K562 (cell line): ENCODE results near the gene DHTKD1. TPM values are rescaled to one million over a fixed set of nuclear protein-coding genes. Genes with fewer than 3 reads are reported as not detected.

ENCODE experiments used
- DLX4 ChIP-seq: fragments of 250-450 bp; sonication (Bioruptor Pico); IDR thresholded peaks from 2 replicates; pipeline ENCODE4 v1.6.1; 2021; ENCODE audit warnings: mild to moderate bottlenecking
- E2F5 ChIP-seq: sonication (generic); formaldehyde crosslinking; IDR thresholded peaks from 2 replicates; pipeline ENCODE4 v1.8.0; 2022; ENCODE audit warnings: mild to moderate bottlenecking, missing genetic modification reagents
- ELK1 ChIP-seq: sonication (generic); formaldehyde crosslinking; IDR thresholded peaks from 2 replicates; pipeline ENCODE4 v1.8.1; 2022; ENCODE audit warnings: missing genetic modification reagents
- ETS2 ChIP-seq: IDR thresholded peaks from 2 replicates; pipeline ENCODE4 v1.6.1; 2016; ENCODE audit warnings: borderline replicate concordance, missing genetic modification characterization, mild to moderate bottlenecking, moderate library complexity, missing compliant biosample characterization; ENCODE audit not compliant: poor library complexity, severe bottlenecking
- EWSR1 ChIP-seq: fragments of 450-650 bp; IDR thresholded peaks from 2 replicates; pipeline ENCODE4 v1.6.1; 2018; ENCODE audit warnings: borderline replicate concordance, mild to moderate bottlenecking, low read depth, moderate library complexity; ENCODE audit not compliant: partially characterized antibody
- FOXK2 ChIP-seq, 2 experiments: fragments of 450-650 bp; IDR thresholded peaks in 1 of 2; conservative IDR thresholded peaks in 1 of 2; 2 replicates each; pipeline ENCODE4 v1.6.1; 2016; ENCODE audit warnings: low read depth in 2 of 2, mild to moderate bottlenecking in 1 of 2
- GABPB1 ChIP-seq: sonication (generic); formaldehyde crosslinking; IDR thresholded peaks from 2 replicates; pipeline ENCODE4 v1.8.0; 2022; ENCODE audit warnings: mild to moderate bottlenecking, missing genetic modification reagents
- HDAC2 ChIP-seq: fragments of 450-650 bp; IDR thresholded peaks from 2 replicates; pipeline ENCODE4 v1.6.1; 2016; ENCODE audit warnings: mild to moderate bottlenecking
- HMGN3 ChIP-seq: IDR thresholded peaks from 2 replicates; pipeline ENCODE4 v1.6.1; 2011; ENCODE audit warnings: borderline replicate concordance, low read depth, mild to moderate bottlenecking, mixed read lengths, low read length; ENCODE audit not compliant: insufficient read length; ENCODE audit errors: extremely low read depth
- MTA3 ChIP-seq: fragments of 450-650 bp; formaldehyde crosslinking; IDR thresholded peaks from 2 replicates; pipeline ENCODE4 v1.6.1; 2017; ENCODE audit warnings: mild to moderate bottlenecking, borderline replicate concordance
- MXI1 ChIP-seq: IDR thresholded peaks from 2 replicates; pipeline ENCODE4 v1.6.1; 2011; ENCODE audit warnings: low read depth, mild to moderate bottlenecking, improper control_type of control experiment, low read length
- NFYB ChIP-seq: IDR thresholded peaks from 2 replicates; pipeline ENCODE4 v1.6.1; 2011; ENCODE audit warnings: mild to moderate bottlenecking, moderate library complexity; ENCODE audit not compliant: insufficient read length; ENCODE audit errors: extremely low read depth
- NR2F6 ChIP-seq: fragments of 450-650 bp; formaldehyde crosslinking; IDR thresholded peaks from 2 replicates; pipeline ENCODE4 v1.4.0; 2020; ENCODE audit warnings: mild to moderate bottlenecking
- PHF21A ChIP-seq: fragments of 450-650 bp; IDR thresholded peaks from 2 replicates; pipeline ENCODE4 v1.6.1; 2017; ENCODE audit warnings: low read depth, borderline replicate concordance
- RBM39 ChIP-seq: fragments of 200-400 bp; formaldehyde crosslinking; optimal IDR thresholded peaks from 2 replicates; pipeline ENCODE3; 2018; ENCODE audit warnings: low read depth, low read length
- RUNX1 ChIP-seq: sonication (generic); IDR thresholded peaks from 2 replicates; pipeline ENCODE4 v1.6.1; 2016; ENCODE audit warnings: antibody characterized with exemption, low read depth
- SNAPC5 ChIP-seq: fragments of 250-450 bp; sonication (Bioruptor Pico); IDR thresholded peaks from 2 replicates; pipeline ENCODE4 v1.8.0; 2021; ENCODE audit warnings: moderate library complexity, mild to moderate bottlenecking, inconsistent platforms
- SNIP1 ChIP-seq: fragments of 450-650 bp; IDR thresholded peaks from 2 replicates; pipeline ENCODE4 v1.7.1; 2017; ENCODE audit warnings: low read depth, mild to moderate bottlenecking
- SREBF1 ChIP-seq: fragments of 150-350 bp; IDR thresholded peaks from 2 replicates; pipeline ENCODE4 v1.6.1; 2014; ENCODE audit warnings: antibody characterized with exemption, low read depth, low read length, borderline replicate concordance
- TOE1 ChIP-seq, 2 experiments: fragments of 450-650 bp in 1 of 2; sonication (generic) in 1 of 2; formaldehyde crosslinking in 1 of 2; IDR thresholded peaks; 2 replicates each; pipeline versions ENCODE4 v1.7.1 to v1.8.0; 2016 to 2022; ENCODE audit warnings: borderline replicate concordance in 2 of 2, mild to moderate bottlenecking in 2 of 2, antibody characterized with exemption in 1 of 2, inconsistent platforms in 1 of 2, low read depth in 1 of 2, missing genetic modification reagents in 1 of 2, moderate library complexity in 1 of 2
- ZBTB26 ChIP-seq: fragments of 450-650 bp; formaldehyde crosslinking; IDR thresholded peaks from 2 replicates; pipeline ENCODE4 v1.4.0; 2022; ENCODE audit warnings: missing genetic modification characterization
- ZNF134 ChIP-seq: fragments of 250-450 bp; sonication (Bioruptor Pico); conservative IDR thresholded peaks from 2 replicates; pipeline ENCODE4 v1.4.0; 2020
- ZNF184 ChIP-seq: sonication (generic); formaldehyde crosslinking; IDR thresholded peaks from 2 replicates; pipeline ENCODE4 v1.5.0; 2020; ENCODE audit warnings: missing genetic modification reagents
- polyA plus RNA-seq, 8 experiments: library from polyadenylated mRNA; depleted of rRNA in 4 of 8; stranded (reverse) in 5 of 8; unstranded in 3 of 8; fragments of >200 nt; fragmentation: Nextera tagmentation in 2 of 8; fragmentation: Illumina TruSeq in 1 of 8; extraction: Ambion mirVana in 2 of 8; extraction: Trizol in 1 of 8; gene quantifications; 2 replicates each; pipeline versions ENCODE4 v1.2.1 to v1.2.3, GENCODE V29; 2011 to 2014; ENCODE audit warnings: inconsistent platforms in 1 of 8, missing spikeins in 1 of 8
- total RNA-seq, 7 experiments: library from RNA; depleted of rRNA in 6 of 7; stranded (reverse); fragments of >200 nt in 6 of 7; fragmentation: Illumina TruSeq in 2 of 7; extraction: Trizol in 2 of 7; gene quantifications; 2 replicates each; pipeline versions ENCODE4 v1.2.1 to v1.2.3, GENCODE V29; 2011 to 2021; ENCODE audit warnings: low replicate concordance in 1 of 7

Gene DHTKD1
- total and polyA plus RNA-seq, 9 of the 15 experiments (the other 6 are each of a cell fraction or from before 2014, with no cell fraction given): 3.1 to 19.7 (median 6.8) TPM

GRCh38 chr10:12129222-12130111, 60.7 kb downstream of the DHTKD1 start, which contains the start of gene SEC61A2 (continued):
- no peak for TF ChIP-seq EWSR1
- peak; percentile 51 for TF ChIP-seq MXI1
- TF ChIP-seq MTA3: peak; percentile 45; the same call in 1 of the 2 replicates
- no peak for TF ChIP-seq TOE1 (IDR thresholded peaks at IDR 0.05; ENCODE audit: borderline replicate concordance)
- no peak for TF ChIP-seq TOE1 (CRISPR knock-in tag; IDR thresholded peaks at IDR 0.05; ENCODE audit: borderline replicate concordance, low read depth)
- TF ChIP-seq SNAPC5: no peak
- TF ChIP-seq ZNF134 (CRISPR knock-in tag): no peak
- no peak for TF ChIP-seq FOXK2 (conservative IDR thresholded peaks at IDR 0.05 in 1 of 2, IDR thresholded peaks at IDR 0.05 in 1 of 2; ENCODE audit: low read depth in 2 of 2)
- TF ChIP-seq ELK1 (CRISPR knock-in tag): no peak
- TF ChIP-seq SNIP1: no peak
- TF ChIP-seq ETS2 (tag): no peak
- TF ChIP-seq DLX4 (CRISPR knock-in tag): no peak
- TF ChIP-seq ZNF184 (CRISPR knock-in tag): no peak
- TF ChIP-seq HDAC2: no peak
- TF ChIP-seq RBM39: no peak
- TF ChIP-seq NFYB: no peak
- no peak for TF ChIP-seq RUNX1
- no peak for TF ChIP-seq GABPB1 (CRISPR knock-in tag)
- TF ChIP-seq SREBF1: no peak
- TF ChIP-seq NR2F6 (CRISPR knock-in tag): no peak
- TF ChIP-seq E2F5: no peak; the same call in 1 of the 2 replicates
- no peak for TF ChIP-seq PHF21A
- peak; percentile 78 for TF ChIP-seq HMGN3
- no peak for TF ChIP-seq ZBTB26 (CRISPR knock-in tag)
